IMR-90 (cell line): ENCODE data around the gene GAS5. TPM values are rescaled to one million over a fixed set of nuclear protein-coding genes. Genes with fewer than 3 reads are reported as not detected.

Source experiments
- ATAC-seq: fragments of 200-7000 bp; cut with Tn5 transposase; 2 replicates; pipeline ENCODE4 v1.9.1; 2020; ENCODE audit warnings: low read depth, mild to moderate bottlenecking, moderate library complexity
- BruUV-seq: library from RNA; stranded (reverse); fragments of 400-500 nt; replicated peaks from 2 replicates; lab custom pipeline; 2021; lab: Mats Ljungman, UMichigan
- CTCF ChIA-PET: fragments of 300-600 bp; formaldehyde crosslinking; extraction: SDS; loops from one replicate; lab custom pipeline; 2021; ENCODE audit warnings: antibody characterized with exemption; lab: Yijun Ruan, JAX
- POLR2A ChIA-PET: fragments of 300-600 bp; sonication (Branson Sonifier 250); formaldehyde crosslinking; loops from one replicate; lab custom pipeline; 2022; ENCODE audit warnings: antibody characterized with exemption; ENCODE audit not compliant: unreplicated experiment; lab: Charles Lee
- DNase-seq: peaks from one replicate; pipeline ENCODE4 v3.0.0; 2013
- H2AFZ ChIP-seq: replicated peaks from 2 replicates; pipeline ENCODE3; 2013; ENCODE audit warnings: low read length, mild to moderate bottlenecking; ENCODE audit not compliant: poor library complexity
- H2AK5ac ChIP-seq: 2 replicates; pipeline ENCODE4 v1.6.1; 2013; ENCODE audit warnings: low read depth, low read length, inconsistent platforms
- H2AK9ac ChIP-seq: replicated peaks from 2 replicates; pipeline ENCODE3; 2013; ENCODE audit warnings: mild to moderate bottlenecking, low read depth, low read length, moderate library complexity; ENCODE audit not compliant: poor library complexity
- H2BK120ac ChIP-seq: 2 replicates; pipeline ENCODE4 v1.6.1; 2013; ENCODE audit warnings: low read depth, low read length, inconsistent platforms
- H2BK15ac ChIP-seq: 3 replicates; pipeline ENCODE4 v1.6.1; 2013; ENCODE audit warnings: low read depth, low read length, inconsistent platforms
- H2BK20ac ChIP-seq: 2 replicates; pipeline ENCODE4 v1.6.1; 2013; ENCODE audit warnings: low read depth, mild to moderate bottlenecking, inconsistent platforms, low read length, moderate library complexity
- H2BK5ac ChIP-seq: 2 replicates; pipeline ENCODE4 v1.6.1; 2013; ENCODE audit warnings: mild to moderate bottlenecking, low read depth, low read length, inconsistent platforms; ENCODE audit not compliant: poor library complexity, severe bottlenecking
- H3K14ac ChIP-seq: replicated peaks from 2 replicates; pipeline ENCODE4 v1.6.1; 2013; ENCODE audit warnings: low read depth, low read length, inconsistent platforms
- H3K18ac ChIP-seq: 2 replicates; pipeline ENCODE4 v1.6.1; 2013; ENCODE audit warnings: low read depth, low read length, control low read depth
- H3K23ac ChIP-seq: 2 replicates; pipeline ENCODE4 v1.6.1; 2013; ENCODE audit warnings: low read depth, low read length, inconsistent platforms
- H3K27ac ChIP-seq: 2 replicates; pipeline ENCODE4 v1.5.1; 2013; ENCODE audit warnings: mild to moderate bottlenecking, control low read depth, low read length; ENCODE audit not compliant: insufficient read depth
- H3K27me3 ChIP-seq: 2 replicates; pipeline ENCODE4 v1.6.1; 2013; ENCODE audit warnings: low read length; ENCODE audit not compliant: control insufficient read depth, insufficient read depth
- H3K36me3 ChIP-seq: 2 replicates; pipeline ENCODE4 v1.6.1; 2013; ENCODE audit warnings: low read length, mixed read lengths; ENCODE audit not compliant: control insufficient read depth, insufficient read depth
- H3K4ac ChIP-seq: 2 replicates; pipeline ENCODE4 v1.6.1; 2013; ENCODE audit warnings: low read depth, low read length, inconsistent platforms
- H3K4me1 ChIP-seq: 2 replicates; pipeline ENCODE4 v1.6.1; 2013; ENCODE audit warnings: low read length, mixed read lengths; ENCODE audit not compliant: control insufficient read depth, insufficient read depth
- H3K4me2 ChIP-seq: 2 replicates; pipeline ENCODE4 v1.6.1; 2013; ENCODE audit warnings: low read depth, mild to moderate bottlenecking, control low read depth, low read length, moderate library complexity
- H3K4me3 ChIP-seq: 2 replicates; pipeline ENCODE4 v1.5.1; 2013; ENCODE audit warnings: low read depth, mild to moderate bottlenecking, control low read depth, low read length, moderate library complexity; ENCODE audit not compliant: insufficient read depth
- H3K56ac ChIP-seq: 2 replicates; pipeline ENCODE4 v1.6.1; 2013; ENCODE audit warnings: low read length, inconsistent platforms; ENCODE audit not compliant: insufficient read depth; ENCODE audit errors: extremely low read depth
- H3K79me1 ChIP-seq, 2 experiments: 2 replicates each; pipeline ENCODE4 v1.6.1; 2013; ENCODE audit warnings: low read length in 2 of 2, inconsistent platforms in 1 of 2, low read depth in 1 of 2
- H3K9ac ChIP-seq: 2 replicates; pipeline ENCODE4 v1.6.1; 2013; ENCODE audit warnings: low read depth, low read length, control low read depth
- H3K9me1 ChIP-seq: 2 replicates; pipeline ENCODE4 v1.6.1; 2013; ENCODE audit warnings: low read length, inconsistent platforms; ENCODE audit not compliant: insufficient read depth
- H3K9me3 ChIP-seq: 2 replicates; pipeline ENCODE4 v1.6.1; 2013; ENCODE audit warnings: low read length; ENCODE audit not compliant: control insufficient read depth, insufficient read depth
- H4K20me1 ChIP-seq: 2 replicates; pipeline ENCODE4 v1.6.1; 2013; ENCODE audit warnings: low read length, inconsistent platforms; ENCODE audit not compliant: insufficient read depth
- H4K5ac ChIP-seq: 2 replicates; pipeline ENCODE4 v1.6.1; 2013; ENCODE audit warnings: mild to moderate bottlenecking, low read depth, low read length, control low read depth
- H4K8ac ChIP-seq, 2 experiments: 2 replicates each; pipeline ENCODE4 v1.6.1; 2013; ENCODE audit warnings: low read depth in 2 of 2, low read length in 2 of 2, control low read depth in 1 of 2, inconsistent platforms in 1 of 2
- H4K91ac ChIP-seq: 2 replicates; pipeline ENCODE4 v1.6.1; 2013; ENCODE audit warnings: low read depth, low read length, inconsistent platforms; ENCODE audit not compliant: insufficient read depth
- BHLHE40 ChIP-seq: fragments of 150-350 bp; IDR thresholded peaks from 2 replicates; pipeline ENCODE4 v1.6.1; 2016; ENCODE audit warnings: mild to moderate bottlenecking, low read depth, low read length
- CEBPB ChIP-seq: IDR thresholded peaks from 2 replicates; pipeline ENCODE4 v1.6.1; 2012; ENCODE audit warnings: low read depth, low read length, improper control_type of control experiment
- MAFK ChIP-seq: IDR thresholded peaks from 2 replicates; pipeline ENCODE4 v1.6.1; 2012; ENCODE audit warnings: low read depth, low read length, improper control_type of control experiment
- MXI1 ChIP-seq: IDR thresholded peaks from 2 replicates; pipeline ENCODE4 v1.6.1; 2012; ENCODE audit warnings: low read depth, mild to moderate bottlenecking, low read length, moderate library complexity, borderline replicate concordance
- POLR2A ChIP-seq: IDR thresholded peaks from 2 replicates; pipeline ENCODE4 v1.6.1; 2012; ENCODE audit warnings: mild to moderate bottlenecking, low read depth, low read length
- RAD21 ChIP-seq: IDR thresholded peaks from 2 replicates; pipeline ENCODE4 v1.6.1; 2012; ENCODE audit warnings: low read length, improper control_type of control experiment
- RCOR1 ChIP-seq: IDR thresholded peaks from 2 replicates; pipeline ENCODE4 v1.6.1; 2012; ENCODE audit warnings: mild to moderate bottlenecking, low read length, improper control_type of control experiment; ENCODE audit not compliant: insufficient replicate concordance
- RFX5 ChIP-seq: IDR thresholded peaks from 2 replicates; pipeline ENCODE4 v1.8.0; 2012; ENCODE audit warnings: low read depth, mild to moderate bottlenecking, low read length, moderate library complexity
- SMC3 ChIP-seq: fragments of 150-350 bp; IDR thresholded peaks from 2 replicates; pipeline ENCODE4 v1.6.1; 2016; ENCODE audit warnings: low read depth, mild to moderate bottlenecking, antibody characterized with exemption, low read length, moderate library complexity
- WGBS, 2 experiments: methylation state at CpG; one replicate each; pipeline versions ENCODE4 v1.1.5 to v1.1.7; 2013; ENCODE audit warnings: missing lambda C conversion rate in 2 of 2; ENCODE audit not compliant: insufficient read length in 1 of 2; ENCODE audit errors: extremely low coverage in 2 of 2; 5-methylcytosine and 5-hydroxymethylcytosine counted together
- dilution Hi-C: fragments of 300-500 bp; cut with HindIII; formaldehyde crosslinking; loops from one replicate; pipeline ENCODE4 v1.14.3; 2018; ENCODE audit warnings: low sequenced_read_pairs; ENCODE audit not compliant: unreplicated experiment
- in situ Hi-C: fragments of 300-500 bp; cut with MboI; formaldehyde crosslinking; loops from 3 replicates; pipeline ENCODE4 v1.14.3; 2019; ENCODE audit warnings: low sequenced_read_pairs, inconsistent platforms, mixed read lengths
- intact Hi-C: fragments of 100-400 bp; cut with micrococcal nuclease; formaldehyde crosslinking; loops from 2 replicates; pipeline ENCODE4 v1.10.0; 2022
- polyA plus RNA-seq, 3 experiments: library from polyadenylated mRNA; depleted of rRNA; stranded (reverse); fragments of >200 nt; gene quantifications; 2 replicates each; pipeline ENCODE4 v1.2.3, GENCODE V29; 2012; ENCODE audit warnings: low replicate concordance in 1 of 3
- total RNA-seq: library from RNA; depleted of rRNA; stranded (reverse); fragments of >200 nt; gene quantifications from 2 replicates; pipeline ENCODE4 v1.2.3, GENCODE V29; 2012
- TF ChIP-seq, protein P1 (sequence below): conservative IDR thresholded peaks from 2 replicates; pipeline ENCODE4 v1.5.1; 2012; ENCODE audit warnings: mild to moderate bottlenecking, low read depth, low read length, improper control_type of control experiment
- TF ChIP-seq, protein P2 (sequence below): fragments of 150-350 bp; IDR thresholded peaks from 2 replicates; pipeline ENCODE4 v1.6.1; 2016; ENCODE audit warnings: low read depth, mild to moderate bottlenecking, low read length, moderate library complexity, borderline replicate concordance

Gene GAS5
- total and polyA plus RNA-seq, 2 of the 4 experiments (the other 2 are of a cell fraction): 380 to 737 TPM

DNA sequence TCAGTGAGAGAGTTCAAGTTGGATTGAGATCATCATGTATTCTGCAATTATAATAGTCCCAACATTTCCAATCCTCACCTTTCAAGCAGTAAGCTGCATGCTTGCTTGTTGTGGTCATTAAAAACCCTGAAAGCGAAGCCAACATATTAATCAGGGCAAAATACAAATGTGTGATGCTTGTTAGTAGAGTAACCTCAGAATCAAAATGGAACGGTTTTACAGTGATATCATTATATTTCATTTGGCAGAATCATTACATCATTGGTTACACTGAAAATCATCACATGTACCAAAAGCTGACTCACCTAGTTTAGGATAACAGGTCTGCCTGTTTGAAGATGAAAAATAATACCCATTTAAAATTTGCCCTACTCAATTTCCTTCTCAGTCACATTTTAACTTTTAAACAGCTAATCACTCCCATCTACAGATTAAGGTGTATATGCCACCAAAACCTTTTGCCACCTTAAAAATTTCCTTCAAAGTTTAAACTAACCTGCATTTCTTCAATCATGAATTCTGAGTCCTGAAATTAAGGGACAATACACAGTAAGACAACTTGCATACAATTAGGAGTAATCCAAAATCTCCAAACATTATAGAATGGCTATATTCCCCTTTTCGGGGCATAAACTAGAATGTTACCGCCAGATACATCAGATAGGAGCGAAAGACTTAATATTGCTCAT lies 3.5 kb downstream of the GAS5 start:
- Histone ChIP-seq H2BK20ac (no peak overlapping the region), H3K9me1 (no peaks in the 10 kb centered on the region), H3K18ac (no peak overlapping the region), H2BK120ac (no peak overlapping the region), H4K8ac (no peak overlapping the region), H3K4me2 (peak overlapping the region; percentile 9; the same call in 1 of the 2 replicates), H3K79me1 (peaks cover 9 to 44% of the 10 kb centered on the region in 2 experiments; a peak in 3 of 4 replicates), H4K20me1 (peaks cover 68% of the 10 kb centered on the region), H3K36me3 (peaks cover 41% of the 10 kb centered on the region), H3K56ac (no peak overlapping the region), H2AK5ac (no peak overlapping the region), H3K4me3 (no peak overlapping the region), H2BK5ac (no peak overlapping the region), H3K23ac (peak overlapping the region; percentile 47; the same call in 1 of the 2 replicates), H3K9ac (no peak overlapping the region; the same call in 1 of the 2 replicates), H3K9me3 (no peaks in the 10 kb centered on the region), H2BK15ac (no peak overlapping the region), H2AFZ (no peak overlapping the region), H3K27ac (no peak overlapping the region), H4K91ac (no peak overlapping the region), H4K5ac (no peak overlapping the region), H3K4me1 (no peaks in the 10 kb centered on the region), H2AK9ac (no peak overlapping the region), H3K27me3 (no peaks in the 10 kb centered on the region), H3K14ac (no peak overlapping the region), H3K4ac (no peak overlapping the region)
- POLR2A ChIA-PET: no interaction called here
- no TSS peak for BruUV-seq
- intact Hi-C loops (no loop called here), in situ Hi-C loops (no loop called here), dilution Hi-C loops (no loop called here)
- CTCF ChIA-PET: no interaction called here
- ATAC-seq (no peak), DNase-seq (peak; percentile 46)
- WGBS, 2 experiments: no CpG with 5 or more reads among the region's 5 CpGs
- TF ChIP-seq MXI1 (no peak), MAFK (no peak), POLR2A (no peak), SMC3 (no peak), BHLHE40 (no peak), RFX5 (no peak), CEBPB (no peak), RCOR1 (no peak), RAD21 (no peak)
- TF ChIP-seq, protein P1, sequence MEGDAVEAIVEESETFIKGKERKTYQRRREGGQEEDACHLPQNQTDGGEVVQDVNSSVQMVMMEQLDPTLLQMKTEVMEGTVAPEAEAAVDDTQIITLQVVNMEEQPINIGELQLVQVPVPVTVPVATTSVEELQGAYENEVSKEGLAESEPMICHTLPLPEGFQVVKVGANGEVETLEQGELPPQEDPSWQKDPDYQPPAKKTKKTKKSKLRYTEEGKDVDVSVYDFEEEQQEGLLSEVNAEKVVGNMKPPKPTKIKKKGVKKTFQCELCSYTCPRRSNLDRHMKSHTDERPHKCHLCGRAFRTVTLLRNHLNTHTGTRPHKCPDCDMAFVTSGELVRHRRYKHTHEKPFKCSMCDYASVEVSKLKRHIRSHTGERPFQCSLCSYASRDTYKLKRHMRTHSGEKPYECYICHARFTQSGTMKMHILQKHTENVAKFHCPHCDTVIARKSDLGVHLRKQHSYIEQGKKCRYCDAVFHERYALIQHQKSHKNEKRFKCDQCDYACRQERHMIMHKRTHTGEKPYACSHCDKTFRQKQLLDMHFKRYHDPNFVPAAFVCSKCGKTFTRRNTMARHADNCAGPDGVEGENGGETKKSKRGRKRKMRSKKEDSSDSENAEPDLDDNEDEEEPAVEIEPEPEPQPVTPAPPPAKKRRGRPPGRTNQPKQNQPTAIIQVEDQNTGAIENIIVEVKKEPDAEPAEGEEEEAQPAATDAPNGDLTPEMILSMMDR: no peak
- TF ChIP-seq, protein P2, sequence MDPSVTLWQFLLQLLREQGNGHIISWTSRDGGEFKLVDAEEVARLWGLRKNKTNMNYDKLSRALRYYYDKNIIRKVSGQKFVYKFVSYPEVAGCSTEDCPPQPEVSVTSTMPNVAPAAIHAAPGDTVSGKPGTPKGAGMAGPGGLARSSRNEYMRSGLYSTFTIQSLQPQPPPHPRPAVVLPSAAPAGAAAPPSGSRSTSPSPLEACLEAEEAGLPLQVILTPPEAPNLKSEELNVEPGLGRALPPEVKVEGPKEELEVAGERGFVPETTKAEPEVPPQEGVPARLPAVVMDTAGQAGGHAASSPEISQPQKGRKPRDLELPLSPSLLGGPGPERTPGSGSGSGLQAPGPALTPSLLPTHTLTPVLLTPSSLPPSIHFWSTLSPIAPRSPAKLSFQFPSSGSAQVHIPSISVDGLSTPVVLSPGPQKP: no peak
